PC-3 (cell line): ENCODE data around the gene SNX9. TPM values are rescaled to one million over a fixed set of nuclear protein-coding genes. Genes with fewer than 3 reads are reported as not detected.

ENCODE experiments used
- ATAC-seq: fragments of 200-7000 bp; cut with Tn5 transposase; 2 replicates; pipeline ENCODE4 v1.9.1; 2020; ENCODE audit warnings: mild to moderate bottlenecking, moderate library complexity
- BruUV-seq: library from RNA; stranded (reverse); fragments of 400-500 nt; replicated peaks from 2 replicates; lab custom pipeline; 2021; lab: Mats Ljungman, UMichigan
- CTCF ChIA-PET: fragments of 300-600 bp; sonication (Branson Sonifier 250); formaldehyde crosslinking; loops from one replicate; lab custom pipeline; 2022; ENCODE audit warnings: antibody characterized with exemption; lab: Charles Lee
- POLR2A ChIA-PET: fragments of 300-600 bp; sonication (Branson Sonifier 250); formaldehyde crosslinking; loops from one replicate; lab custom pipeline; 2022; ENCODE audit warnings: antibody characterized with exemption; ENCODE audit not compliant: unreplicated experiment; lab: Charles Lee
- DNase-seq: peaks from one replicate; pipeline ENCODE4 v3.0.0-alpha.2; 2015
- H2AFZ ChIP-seq: fragments of 300-600 bp; sonication (generic); 2 replicates; pipeline ENCODE4 v1.6.0; 2016; ENCODE audit warnings: antibody characterized with exemption, low read length
- H3F3A ChIP-seq: fragments of 300-600 bp; sonication (generic); one replicate; pipeline ENCODE4 v1.6.0; 2017; ENCODE audit warnings: antibody characterized with exemption, low read length, control low read depth, mild to moderate bottlenecking; ENCODE audit not compliant: unreplicated experiment
- H3K27ac ChIP-seq: fragments of 300-600 bp; sonication (generic); 2 replicates; pipeline ENCODE4 v1.5.1; 2016; ENCODE audit warnings: mild to moderate bottlenecking, low read length
- H3K27me3 ChIP-seq: fragments of 300-600 bp; sonication (generic); 2 replicates; pipeline ENCODE4 v1.6.1; 2016; ENCODE audit warnings: low read length, mixed read lengths
- H3K36me3 ChIP-seq: fragments of 300-600 bp; sonication (generic); 2 replicates; pipeline ENCODE4 v1.6.1; 2016; ENCODE audit warnings: low read depth, mixed run types, low read length, mixed read lengths
- H3K4me1 ChIP-seq: fragments of 300-600 bp; sonication (generic); 2 replicates; pipeline ENCODE4 v1.5.1; 2016; ENCODE audit warnings: low read length; ENCODE audit not compliant: insufficient read depth
- H3K4me2 ChIP-seq: fragments of 300-600 bp; sonication (generic); 2 replicates; pipeline ENCODE4 v1.6.0; 2016; ENCODE audit warnings: low read length
- H3K4me3 ChIP-seq: fragments of 300-600 bp; sonication (generic); 2 replicates; pipeline ENCODE4 v1.5.1; 2016; ENCODE audit warnings: mild to moderate bottlenecking, low read length, mixed read lengths
- H3K79me2 ChIP-seq: fragments of 300-600 bp; sonication (generic); 2 replicates; pipeline ENCODE4 v1.6.1; 2017; ENCODE audit warnings: low read length, mixed read lengths
- H3K9ac ChIP-seq: fragments of 300-600 bp; sonication (generic); 2 replicates; pipeline ENCODE4 v1.6.0; 2016; ENCODE audit warnings: mild to moderate bottlenecking, low read length
- H3K9me2 ChIP-seq: fragments of 300-600 bp; sonication (generic); replicated peaks from 2 replicates; pipeline ENCODE4 v1.6.1; 2016; ENCODE audit warnings: mixed run types, low read length, mixed read lengths
- H3K9me3 ChIP-seq: fragments of 300-600 bp; sonication (generic); 2 replicates; pipeline ENCODE4 v1.6.1; 2016; ENCODE audit warnings: low read length, mixed read lengths
- H4K20me1 ChIP-seq: fragments of 300-600 bp; sonication (generic); 2 replicates; pipeline ENCODE4 v1.6.1; 2016; ENCODE audit warnings: low read length, mixed read lengths
- EZH2 ChIP-seq: fragments of 300-600 bp; sonication (generic); IDR thresholded peaks from one replicate; pipeline ENCODE4 v1.6.1; 2017; ENCODE audit warnings: antibody characterized with exemption, mild to moderate bottlenecking, low read length; ENCODE audit not compliant: unreplicated experiment
- EZH2phosphoT487 ChIP-seq: fragments of 300-600 bp; sonication (generic); IDR thresholded peaks from 2 replicates; pipeline ENCODE4 v1.6.1; 2018; ENCODE audit warnings: mild to moderate bottlenecking, antibody characterized with exemption, low read length, borderline replicate concordance
- intact Hi-C: fragments of 100-400 bp; cut with micrococcal nuclease; formaldehyde crosslinking; loops from 2 replicates; pipeline ENCODE4 v1.9.0; 2023
- total RNA-seq: library from RNA; depleted of rRNA; stranded (reverse); fragments of >200 nt; gene quantifications from 2 replicates; pipeline ENCODE4 v1.2.3, GENCODE V29; 2014
- TF ChIP-seq, protein P1 (sequence below): fragments of 300-600 bp; sonication (generic); conservative IDR thresholded peaks from 2 replicates; pipeline ENCODE4 v1.5.1; 2017; ENCODE audit warnings: antibody characterized with exemption, low read depth, mild to moderate bottlenecking, low read length

Gene SNX9
- total RNA-seq, 1 experiment from 2014 or later: 18.0 TPM

DNA sequence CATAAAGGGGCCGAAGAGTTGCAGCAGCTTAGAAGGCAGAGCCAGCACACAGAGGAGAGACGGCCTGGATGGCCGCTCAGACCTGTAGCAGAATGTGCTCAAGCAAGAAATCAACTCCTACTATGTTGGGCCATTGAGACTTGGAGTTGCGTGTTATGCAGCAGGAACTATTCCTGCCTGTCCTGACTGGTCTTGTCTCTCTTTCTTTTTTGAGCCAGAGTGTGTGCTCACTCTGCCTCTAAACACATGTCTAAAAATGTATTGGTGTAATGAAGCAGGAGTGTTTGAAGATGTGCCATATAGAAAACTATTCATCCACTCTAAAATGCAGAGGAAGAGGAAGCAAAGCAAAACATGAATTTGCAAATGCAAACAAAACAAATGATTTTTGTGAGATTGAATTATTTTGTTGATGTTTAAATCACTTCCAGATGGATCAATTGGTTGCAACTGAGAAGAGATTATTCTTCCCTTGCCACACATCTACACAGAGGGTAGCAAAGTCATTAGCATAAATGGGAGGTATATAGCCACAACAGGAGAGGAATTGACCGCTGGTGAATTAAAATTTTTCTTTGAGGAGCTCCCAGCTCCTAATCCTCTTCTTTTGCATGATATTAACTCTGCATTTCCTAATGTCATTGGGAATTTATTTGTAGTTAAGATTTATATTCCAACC, 138.2 kb downstream of the SNX9 start:
- DNase-seq (no peak), ATAC-seq (no peak)
- ChIA-PET CTCF (no interaction called here), POLR2A (interaction anchor here (0.7 kb wide), 1 partner anchor 362 kb away, joined by 3 read pairs; no protein-coding TSS in a partner anchor)
- Histone ChIP-seq H3K4me1 (no peaks in the 10 kb centered on the region), H3K9me2 (no peaks in the 10 kb centered on the region), H3K9me3 (0 out of 2 replicates have a peak, but pooled peaks cover 4% of the 10 kb centered on the region), H3K27ac (no peak overlapping the region), H3K9ac (no peak overlapping the region), H2AFZ (no peak overlapping the region), H3K4me3 (no peak overlapping the region), H3K27me3 (no peaks in the 10 kb centered on the region), H3F3A (no peaks in the 10 kb centered on the region), H3K79me2 (no peaks in the 10 kb centered on the region), H3K36me3 (no peaks in the 10 kb centered on the region), H3K4me2 (no peak overlapping the region), H4K20me1 (no peaks in the 10 kb centered on the region)
- TF ChIP-seq EZH2 (no peak), EZH2phosphoT487 (no peak)
- TF ChIP-seq, protein P1, sequence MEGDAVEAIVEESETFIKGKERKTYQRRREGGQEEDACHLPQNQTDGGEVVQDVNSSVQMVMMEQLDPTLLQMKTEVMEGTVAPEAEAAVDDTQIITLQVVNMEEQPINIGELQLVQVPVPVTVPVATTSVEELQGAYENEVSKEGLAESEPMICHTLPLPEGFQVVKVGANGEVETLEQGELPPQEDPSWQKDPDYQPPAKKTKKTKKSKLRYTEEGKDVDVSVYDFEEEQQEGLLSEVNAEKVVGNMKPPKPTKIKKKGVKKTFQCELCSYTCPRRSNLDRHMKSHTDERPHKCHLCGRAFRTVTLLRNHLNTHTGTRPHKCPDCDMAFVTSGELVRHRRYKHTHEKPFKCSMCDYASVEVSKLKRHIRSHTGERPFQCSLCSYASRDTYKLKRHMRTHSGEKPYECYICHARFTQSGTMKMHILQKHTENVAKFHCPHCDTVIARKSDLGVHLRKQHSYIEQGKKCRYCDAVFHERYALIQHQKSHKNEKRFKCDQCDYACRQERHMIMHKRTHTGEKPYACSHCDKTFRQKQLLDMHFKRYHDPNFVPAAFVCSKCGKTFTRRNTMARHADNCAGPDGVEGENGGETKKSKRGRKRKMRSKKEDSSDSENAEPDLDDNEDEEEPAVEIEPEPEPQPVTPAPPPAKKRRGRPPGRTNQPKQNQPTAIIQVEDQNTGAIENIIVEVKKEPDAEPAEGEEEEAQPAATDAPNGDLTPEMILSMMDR: no peak
- BruUV-seq: no TSS peak
- intact Hi-C loops: no loop called here

DNA sequence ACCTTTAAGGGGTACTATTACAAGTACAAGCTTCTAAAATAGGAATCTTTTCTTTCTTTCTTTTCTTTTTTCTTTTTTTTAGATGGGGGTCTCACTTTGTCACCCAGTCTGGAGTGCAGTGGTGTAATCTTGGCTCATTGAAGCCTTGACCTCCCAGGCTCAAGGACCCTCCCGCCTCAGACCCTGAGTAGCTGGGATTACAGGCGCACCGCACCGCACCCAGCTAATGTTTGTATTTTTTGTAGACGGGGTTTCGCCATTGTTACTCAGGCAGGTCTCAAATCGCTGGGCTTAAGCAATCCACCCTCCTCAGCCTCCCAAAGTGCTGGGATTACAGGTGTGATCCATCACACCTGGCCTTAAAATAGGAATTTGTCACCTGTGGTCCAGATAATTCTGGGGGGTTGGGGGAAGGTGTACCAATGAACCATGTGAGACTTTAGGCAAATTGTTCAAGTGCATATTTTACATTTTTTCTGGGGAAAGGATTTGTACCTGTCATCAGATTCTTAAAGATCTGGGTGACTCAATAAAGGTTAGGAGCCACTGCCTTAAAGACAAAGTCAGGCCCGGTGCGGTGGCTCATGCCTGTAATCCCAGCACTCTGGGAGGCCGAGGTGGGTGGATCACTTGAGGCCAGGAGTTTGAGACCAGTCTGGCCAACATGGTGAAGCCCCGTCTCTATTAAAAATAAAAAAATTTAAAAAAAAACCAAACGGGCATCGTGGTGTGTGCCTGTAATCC, 139.0 kb downstream of the SNX9 start:
- Histone ChIP-seq H3K9me3 (0 out of 2 replicates have a peak, but pooled peaks cover 4% of the 10 kb centered on the region), H3K4me2 (no peak overlapping the region), H3K79me2 (no peaks in the 10 kb centered on the region), H3K36me3 (no peaks in the 10 kb centered on the region), H2AFZ (no peak overlapping the region), H3K4me3 (no peak overlapping the region), H4K20me1 (no peaks in the 10 kb centered on the region), H3K27me3 (no peaks in the 10 kb centered on the region), H3K27ac (no peak overlapping the region), H3K9ac (no peak overlapping the region), H3K4me1 (no peaks in the 10 kb centered on the region), H3F3A (no peaks in the 10 kb centered on the region), H3K9me2 (no peaks in the 10 kb centered on the region)
- DNase-seq (no peak), ATAC-seq (no peak)
- intact Hi-C loops: no loop called here
- BruUV-seq: no TSS peak
- ChIA-PET POLR2A (no interaction called here), CTCF (no interaction called here)
- TF ChIP-seq EZH2 (no peak), EZH2phosphoT487 (no peak)
- TF ChIP-seq, protein P1: no peak
